Smooth muscle cell (in vitro differentiated cells): Measurements from ENCODE around the gene TSNAX. TPM values are rescaled to one million over a fixed set of nuclear protein-coding genes. Genes with fewer than 3 reads are reported as not detected.
A peak's percentile ranks its signal among the peaks of the same experiment; 100 is the strongest.

Experiments used
- DNase-seq: peaks from one replicate; lab custom pipeline; 2025; ENCODE audit not compliant: unreplicated experiment; lab: John Stamatoyannopoulos, UW
- H2AFZ ChIP-seq: fragments of 200-600 bp; sonication (generic); 2 replicates; pipeline ENCODE4 v1.6.0; 2016; ENCODE audit warnings: antibody characterized with exemption, low read depth, mild to moderate bottlenecking
- H3F3A ChIP-seq: fragments of 200-600 bp; sonication (generic); 2 replicates; pipeline ENCODE4 v1.6.0; 2017; ENCODE audit warnings: antibody characterized with exemption, low read depth
- H3K27ac ChIP-seq: fragments of 200-600 bp; sonication (generic); 2 replicates; pipeline ENCODE4 v1.5.1; 2016; ENCODE audit warnings: low read depth, mild to moderate bottlenecking
- H3K27me3 ChIP-seq: fragments of 200-600 bp; sonication (generic); 2 replicates; pipeline ENCODE4 v1.6.1; 2016; ENCODE audit warnings: low read depth, mild to moderate bottlenecking
- H3K36me3 ChIP-seq: fragments of 200-600 bp; sonication (generic); 2 replicates; pipeline ENCODE4 v1.5.1; 2016; ENCODE audit warnings: low read depth
- H3K4me1 ChIP-seq: fragments of 200-600 bp; sonication (generic); 2 replicates; pipeline ENCODE4 v1.5.1; 2016; ENCODE audit warnings: low read depth
- H3K4me2 ChIP-seq: fragments of 200-600 bp; sonication (generic); 2 replicates; pipeline ENCODE4 v1.6.0; 2016; ENCODE audit warnings: mild to moderate bottlenecking
- H3K4me3 ChIP-seq: fragments of 200-600 bp; sonication (generic); 2 replicates; pipeline ENCODE4 v1.5.1; 2016; ENCODE audit warnings: mild to moderate bottlenecking
- H3K79me2 ChIP-seq: fragments of 200-600 bp; sonication (generic); 2 replicates; pipeline ENCODE4 v1.6.0; 2016; ENCODE audit warnings: low read depth, mild to moderate bottlenecking
- H3K9ac ChIP-seq: fragments of 200-600 bp; sonication (generic); 2 replicates; pipeline ENCODE4 v1.6.0; 2016; ENCODE audit warnings: low read depth
- H3K9me3 ChIP-seq: fragments of 200-600 bp; sonication (generic); replicated peaks from 2 replicates; pipeline ENCODE4 v1.5.1; 2016; ENCODE audit warnings: low read depth
- H4K20me1 ChIP-seq: fragments of 200-600 bp; sonication (generic); 2 replicates; pipeline ENCODE4 v1.6.0; 2016; ENCODE audit warnings: low read depth
- CTCF ChIP-seq: fragments of 200-600 bp; sonication (generic); IDR thresholded peaks from 2 replicates; pipeline ENCODE4 v1.5.1; 2017; ENCODE audit warnings: borderline replicate concordance, mild to moderate bottlenecking, antibody characterized with exemption; ENCODE audit not compliant: insufficient read depth, poor library complexity, severe bottlenecking
- WGBS: methylation state at CpG from one replicate; pipeline ENCODE4 v1.1.7; 2016; ENCODE audit warnings: low lambda C conversion rate; 5-methylcytosine and 5-hydroxymethylcytosine counted together
- polyA plus RNA-seq: library from polyadenylated mRNA; unstranded; fragments of >200 nt; fragmentation: Nextera tagmentation; extraction: Ambion mirVana; gene quantifications from 2 replicates; pipeline ENCODE4 v1.2.1, GENCODE V29; 2016
- total RNA-seq: library from RNA; depleted of rRNA; stranded (reverse); fragments of >200 nt; gene quantifications from 2 replicates; pipeline ENCODE4 v1.2.3, GENCODE V29; 2014

Gene TSNAX
- total and polyA plus RNA-seq, 2 experiments from 2014 or later = 22.6 to 36.5 TPM

DNA sequence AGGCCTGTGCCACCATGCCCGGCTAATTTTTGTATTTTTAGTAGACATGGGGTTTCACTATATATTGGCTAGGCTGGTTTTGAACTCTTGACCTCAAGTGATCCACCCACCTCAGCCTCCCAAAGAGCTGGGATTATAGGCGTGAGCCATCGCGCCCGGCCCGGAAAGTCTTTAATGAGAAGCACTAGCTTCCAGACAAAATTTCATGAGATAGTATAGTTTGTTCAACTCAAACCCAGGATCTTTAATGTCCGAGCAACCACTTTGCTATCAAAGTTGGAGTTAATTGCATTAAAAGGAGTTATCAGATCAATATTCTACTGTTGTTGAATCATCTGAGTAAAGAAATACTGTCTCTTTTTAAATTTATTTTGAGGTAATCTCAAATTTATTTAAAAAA lies 4.8 kb downstream of the TSNAX start:
- H3K36me3 ChIP-seq = peaks cover 23% of the 10 kb centered on the region
- H3K27ac ChIP-seq = no peak overlapping the region
- H3K27me3 ChIP-seq = no peaks in the 10 kb centered on the region
- H3K79me2 ChIP-seq = peaks cover 77% of the 10 kb centered on the region
- H3K9me3 ChIP-seq = no peaks in the 10 kb centered on the region
- H3F3A ChIP-seq = no peaks in the 10 kb centered on the region
- DNase-seq = no peak
- no peak overlapping the region for H3K4me3 ChIP-seq
- no peak overlapping the region for H2AFZ ChIP-seq
- WGBS = 97% methylated on average over 7 of the region's 7 CpGs
- H3K4me1 ChIP-seq = peaks cover 10% of the 10 kb centered on the region
- H3K9ac ChIP-seq = no peak overlapping the region
- no peak overlapping the region for H3K4me2 ChIP-seq
- TF ChIP-seq CTCF = no peak
- H4K20me1 ChIP-seq = peaks cover 36% of the 10 kb centered on the region

DNA sequence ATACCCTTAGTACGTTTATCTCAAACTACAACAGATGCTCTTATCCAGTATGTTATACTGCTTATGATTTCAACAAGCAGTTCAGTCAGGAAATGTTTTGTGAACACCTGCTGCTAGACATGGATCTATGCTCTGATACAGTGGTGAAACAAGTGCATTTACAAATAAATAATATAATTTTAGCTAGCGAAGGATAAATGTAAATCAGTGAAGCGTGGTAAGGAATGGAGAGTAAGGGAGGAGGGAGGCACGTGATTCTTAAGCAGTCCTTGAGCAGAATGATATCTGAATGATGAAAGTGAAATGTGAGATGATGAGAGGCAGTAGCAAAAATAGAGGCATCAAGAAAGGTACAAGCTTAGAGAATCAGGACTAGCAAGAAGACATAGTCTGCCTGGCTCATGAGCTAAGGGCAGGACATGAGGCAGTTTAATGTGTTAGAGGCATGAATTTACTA lies 6.3 kb downstream of the TSNAX start:
- no peaks in the 10 kb centered on the region for H3K27me3 ChIP-seq
- no peak overlapping the region for H3K4me3 ChIP-seq
- H3K9me3 ChIP-seq = no peaks in the 10 kb centered on the region
- WGBS = 97% methylated on average over 4 of the region's 4 CpGs
- no peak for DNase-seq
- H3K4me2 ChIP-seq = no peak overlapping the region
- peak overlapping the region; percentile 19 for H3K9ac ChIP-seq
- H3K27ac ChIP-seq = no peak overlapping the region
- peaks cover 77% of the 10 kb centered on the region for H3K79me2 ChIP-seq
- peaks cover 2% of the 10 kb centered on the region for H3K4me1 ChIP-seq
- no peak overlapping the region for H2AFZ ChIP-seq
- TF ChIP-seq CTCF = no peak
- H4K20me1 ChIP-seq = peaks cover 36% of the 10 kb centered on the region
- no peaks in the 10 kb centered on the region for H3F3A ChIP-seq
- H3K36me3 ChIP-seq = peaks cover 32% of the 10 kb centered on the region

- no peaks in the 10 kb centered on the region for H3K27me3 ChIP-seq
- H3K9me3 ChIP-seq = no peaks in the 10 kb centered on the region
- WGBS = 100% methylated on average over 2 of the region's 2 CpGs
- peaks cover 42% of the 10 kb centered on the region for H4K20me1 ChIP-seq
- no peak for TF ChIP-seq CTCF
- DNase-seq = no peak
- no peak overlapping the region for H3K27ac ChIP-seq
- H3K79me2 ChIP-seq = peaks cover 78% of the 10 kb centered on the region
- no peak overlapping the region for H3K4me3 ChIP-seq
- no peak overlapping the region for H2AFZ ChIP-seq
- H3K4me2 ChIP-seq = no peak overlapping the region
- no peaks in the 10 kb centered on the region for H3K4me1 ChIP-seq
- no peak overlapping the region for H3K9ac ChIP-seq
- H3F3A ChIP-seq = no peaks in the 10 kb centered on the region
- H3K36me3 ChIP-seq = peaks cover 44% of the 10 kb centered on the region
Measured at GRCh38 chr1:231536099-231536498, 7.6 kb downstream of the TSNAX start.

- no peaks in the 10 kb centered on the region for H3K4me1 ChIP-seq
- WGBS = 96% methylated on average over 3 of the region's 3 CpGs
- peaks cover 29% of the 10 kb centered on the region for H4K20me1 ChIP-seq
- no peak overlapping the region for H2AFZ ChIP-seq
- peaks cover 47% of the 10 kb centered on the region for H3K79me2 ChIP-seq
- no peak overlapping the region for H3K4me3 ChIP-seq
- DNase-seq = no peak
- H3K4me2 ChIP-seq = no peak overlapping the region
- H3K9me3 ChIP-seq = no peaks in the 10 kb centered on the region
- TF ChIP-seq CTCF = no peak
- no peak overlapping the region for H3K9ac ChIP-seq
- H3K36me3 ChIP-seq = peaks cover 53% of the 10 kb centered on the region
- H3F3A ChIP-seq = no peaks in the 10 kb centered on the region
- no peak overlapping the region for H3K27ac ChIP-seq
- H3K27me3 ChIP-seq = no peaks in the 10 kb centered on the region
Measured at GRCh38 chr1:231540847-231541246, 12.4 kb downstream of the TSNAX start.
